HG03457 (cell line): ENCODE results near the gene CRB1.

Source experiments
- ATAC-seq: cut with Tn5 transposase; IDR thresholded peaks from one replicate; pipeline ENCODE4 v1.9.1; 2021; ENCODE audit warnings: moderate number of reproducible peaks; ENCODE audit not compliant: unreplicated experiment

Gene CRB1

GRCh38 chr1:197302775-197303174, 34.7 kb downstream of the CRB1 start:
- ATAC-seq = no peak

- ATAC-seq = no peak
Measured at GRCh38 chr1:197303463-197303862, 35.4 kb downstream of the CRB1 start.

GRCh38 chr1:197304638-197305200, 36.7 kb downstream of the CRB1 start:
- ATAC-seq = no peak

GRCh38 chr1:197305925-197306324, 37.9 kb downstream of the CRB1 start:
- ATAC-seq = no peak

- ATAC-seq = no peak
Measured at GRCh38 chr1:197306381-197307062, 38.5 kb downstream of the CRB1 start.

GRCh38 chr1:197307136-197307535, 39.1 kb downstream of the CRB1 start:
- no peak for ATAC-seq

GRCh38 chr1:197307551-197307950, 39.5 kb downstream of the CRB1 start:
- no peak for ATAC-seq

GRCh38 chr1:197311081-197311480, 43.0 kb downstream of the CRB1 start:
- no peak for ATAC-seq

- no peak for ATAC-seq
Measured at GRCh38 chr1:197312163-197312562, 44.1 kb downstream of the CRB1 start.

GRCh38 chr1:197313713-197314112, 45.7 kb downstream of the CRB1 start:
- no peak for ATAC-seq

- no peak for ATAC-seq
Measured at GRCh38 chr1:197314682-197315081, 46.6 kb downstream of the CRB1 start.

GRCh38 chr1:197319631-197320030, 51.6 kb downstream of the CRB1 start:
- no peak for ATAC-seq

- ATAC-seq = no peak
Measured at GRCh38 chr1:197320991-197321531, 53.0 kb downstream of the CRB1 start.

GRCh38 chr1:197321811-197322210, 53.8 kb downstream of the CRB1 start:
- ATAC-seq = no peak

- no peak for ATAC-seq
Measured at GRCh38 chr1:197327776-197328364, 59.8 kb downstream of the CRB1 start.

- ATAC-seq = no peak
Measured at GRCh38 chr1:197330213-197330612, 62.2 kb downstream of the CRB1 start.

GRCh38 chr1:197331565-197331964, 63.5 kb downstream of the CRB1 start:
- no peak for ATAC-seq

GRCh38 chr1:197333041-197333440, 65.0 kb downstream of the CRB1 start:
- no peak for ATAC-seq

GRCh38 chr1:197336571-197336970, 68.5 kb downstream of the CRB1 start:
- ATAC-seq = no peak

GRCh38 chr1:197339106-197340060, 71.3 kb downstream of the CRB1 start:
- no peak for ATAC-seq

- no peak for ATAC-seq
Measured at GRCh38 chr1:197341626-197342025, 73.6 kb downstream of the CRB1 start.
